ENCODE data around the gene RBM7. TPM values are rescaled to one million over a fixed set of nuclear protein-coding genes. Genes with fewer than 3 reads are reported as not detected.

RBM7 gene
- total and polyA plus RNA-seq, 2 of the 13 experiments (the other 11 are each of a cell fraction or from before 2014, with no cell fraction given): 30.5 to 32.3 TPM

- TF ChIP-seq RBM39 (IDR thresholded peaks at IDR 0.05; ENCODE audit: low read depth, low read length, poor library complexity, severe bottlenecking): peak; percentile 79
- no peak for TF ChIP-seq ZNF484 (CRISPR knock-in tag; IDR thresholded peaks at IDR 0.05; ENCODE audit: borderline replicate concordance, low read depth)
- peak; percentile 67 for TF ChIP-seq SRSF1 (optimal IDR thresholded peaks at IDR 0.05; ENCODE audit: low read depth, low read length)
- TF ChIP-seq BCL3 (CRISPR knock-in tag; IDR thresholded peaks at IDR 0.05): peak; percentile 87; the same call in 1 of the 2 replicates
- TF ChIP-seq PHF20 (CRISPR knock-in tag; IDR thresholded peaks at IDR 0.05): no peak
- TF ChIP-seq ZNF710 (CRISPR knock-in tag; IDR thresholded peaks at IDR 0.05; ENCODE audit: borderline replicate concordance): no peak; the same call in 1 of the 2 replicates
- TF ChIP-seq FOXC1 (CRISPR knock-in tag; IDR thresholded peaks at IDR 0.05; ENCODE audit: borderline replicate concordance): peak; percentile 80; the same call in 1 of the 2 replicates
- no peak for TF ChIP-seq FLYWCH1 (CRISPR knock-in tag; IDR thresholded peaks at IDR 0.05)
- TF ChIP-seq GATAD1 (CRISPR knock-in tag; IDR thresholded peaks at IDR 0.05): peak; percentile 69
- no peak for TF ChIP-seq TCF7L2 (IDR thresholded peaks at IDR 0.05; ENCODE audit: low read depth, low read length)
- peak; percentile 79; the same call in 1 of the 2 replicates for TF ChIP-seq SALL2 (CRISPR knock-in tag; IDR thresholded peaks at IDR 0.05)
- TF ChIP-seq ZNF296 (CRISPR knock-in tag; conservative IDR thresholded peaks at IDR 0.05): no peak
- no peak for TF ChIP-seq SETDB1 (CRISPR knock-in tag; IDR thresholded peaks at IDR 0.05; ENCODE audit: borderline replicate concordance)
- no peak for TF ChIP-seq CBX2 (IDR thresholded peaks at IDR 0.05; ENCODE audit: low read depth, low read length)
- TF ChIP-seq CBX2 (CRISPR knock-in tag; IDR thresholded peaks at IDR 0.05; ENCODE audit: low read depth): no peak
- TF ChIP-seq KAT8 (CRISPR knock-in tag; IDR thresholded peaks at IDR 0.05): no peak; the same call in 1 of the 2 replicates
- TF ChIP-seq MTA1 (CRISPR knock-in tag; IDR thresholded peaks at IDR 0.05; ENCODE audit: borderline replicate concordance): peak; percentile 86; the same call in 1 of the 2 replicates
- 0 out of 2 replicates have a peak, but pooled peaks have one; percentile 50 for TF ChIP-seq HOXD1 (CRISPR knock-in tag; IDR thresholded peaks at IDR 0.05)
- no peak for TF ChIP-seq NAIF1 (CRISPR knock-in tag; IDR thresholded peaks at IDR 0.05; ENCODE audit: borderline replicate concordance)
- no peak for TF ChIP-seq CAMTA2 (CRISPR knock-in tag; IDR thresholded peaks at IDR 0.05; ENCODE audit: borderline replicate concordance)
- peak; percentile 100 for TF ChIP-seq MYPOP (CRISPR knock-in tag; IDR thresholded peaks at IDR 0.05)
- no peak for TF ChIP-seq TOPORS (CRISPR knock-in tag; IDR thresholded peaks at IDR 0.05)
- TF ChIP-seq SYNCRIP (IDR thresholded peaks at IDR 0.05; ENCODE audit: insufficient read depth, low read depth, low read length): no peak
- no peak for TF ChIP-seq ZNF816 (CRISPR knock-in tag; IDR thresholded peaks at IDR 0.05; ENCODE audit: borderline replicate concordance)
These were observed 39.0 kb downstream of the RBM7 start, which contains the start of gene REXO2 (continued) for GRCh38 chr11:114439229-114440120.
